GM11168 (cell line): Measurements from ENCODE around the gene ECM2.
"Not testable (repeated sequence)": the region's sequence is repeated elsewhere in the genome, so short reads cannot be mapped to it uniquely, and the experiment has no call there.

Experiments used
- in situ Hi-C: fragments of 300-500 bp; cut with MboI; formaldehyde crosslinking; loops from one replicate; pipeline ENCODE4 v1.12.0; 2022; ENCODE audit warnings: low sequenced_read_pairs; ENCODE audit not compliant: unreplicated experiment

The ECM2 gene

GRCh38 chr9:92535940-92536850 lies at the start of gene ECM2:
ECM2 (minus strand) TSS chr9:92535990; CDS start chr9:92522866, 13,124 bp downstream.
- in situ Hi-C loops = no loop called here

- in situ Hi-C loops = no loop called here
Observed at GRCh38 chr9:92576175-92576574, 40.4 kb upstream of the ECM2 start.

GRCh38 chr9:92573612-92574011 lies 37.8 kb upstream of the ECM2 start:
- in situ Hi-C loops = not testable (repeated sequence)

GRCh38 chr9:92571871-92572270 lies 36.1 kb upstream of the ECM2 start:
- in situ Hi-C loops = not testable (repeated sequence)

GRCh38 chr9:92564982-92565381 lies 29.2 kb upstream of the ECM2 start:
- in situ Hi-C loops = no loop called here

GRCh38 chr9:92564504-92564903 lies 28.7 kb upstream of the ECM2 start:
- in situ Hi-C loops = no loop called here

GRCh38 chr9:92563116-92564100 lies 27.6 kb upstream of the ECM2 start:
- in situ Hi-C loops = no loop called here

GRCh38 chr9:92562461-92562967 lies 26.7 kb upstream of the ECM2 start:
- in situ Hi-C loops = no loop called here

GRCh38 chr9:92561374-92562330 lies 25.9 kb upstream of the ECM2 start:
- in situ Hi-C loops = no loop called here

GRCh38 chr9:92558612-92559374 lies 23.0 kb upstream of the ECM2 start:
- in situ Hi-C loops = no loop called here

- in situ Hi-C loops = no loop called here
Observed at GRCh38 chr9:92550765-92551164, 15.0 kb upstream of the ECM2 start.

- in situ Hi-C loops = no loop called here
Observed at GRCh38 chr9:92547356-92547755, 11.6 kb upstream of the ECM2 start.

- in situ Hi-C loops = no loop called here
Observed at GRCh38 chr9:92545002-92545510, 9.3 kb upstream of the ECM2 start.

- in situ Hi-C loops = no loop called here
Observed at GRCh38 chr9:92543972-92544371, 8.2 kb upstream of the ECM2 start.

- in situ Hi-C loops = no loop called here
Observed at GRCh38 chr9:92538541-92538940, 2.8 kb upstream of the ECM2 start.

- in situ Hi-C loops = no loop called here
Observed at GRCh38 chr9:92534674-92535073, 1.1 kb downstream of the ECM2 start.

- in situ Hi-C loops = no loop called here
Observed at GRCh38 chr9:92534204-92534603, 1.6 kb downstream of the ECM2 start.

- in situ Hi-C loops = no loop called here
Observed at GRCh38 chr9:92530893-92531292, 4.9 kb downstream of the ECM2 start.

GRCh38 chr9:92529124-92529523 lies 6.7 kb downstream of the ECM2 start:
- in situ Hi-C loops = no loop called here
